T-helper 1 cell treated with Interleukin-12 subunit alpha and Interleukin-12 subunit beta and Interleukin-4 antibody, amounts not matched to agents 30 ng/mL and 1 ng/mL, for 36 hours (primary cell): ENCODE data around the gene LRRC75B. TPM values are rescaled to one million over a fixed set of nuclear protein-coding genes. Genes with fewer than 3 reads are reported as not detected.

Experiments used
- intact Hi-C: fragments of 100-400 bp; cut with micrococcal nuclease; formaldehyde crosslinking; loops from one replicate; pipeline ENCODE4 v1.15.1; 2024
- total RNA-seq: library from RNA; stranded (reverse); gene quantifications from 2 replicates; pipeline ENCODE4 v1.2.3, GENCODE V29; 2022

LRRC75B gene
- total RNA-seq, 1 donor from 2014 or later: 1.8 TPM

DNA sequence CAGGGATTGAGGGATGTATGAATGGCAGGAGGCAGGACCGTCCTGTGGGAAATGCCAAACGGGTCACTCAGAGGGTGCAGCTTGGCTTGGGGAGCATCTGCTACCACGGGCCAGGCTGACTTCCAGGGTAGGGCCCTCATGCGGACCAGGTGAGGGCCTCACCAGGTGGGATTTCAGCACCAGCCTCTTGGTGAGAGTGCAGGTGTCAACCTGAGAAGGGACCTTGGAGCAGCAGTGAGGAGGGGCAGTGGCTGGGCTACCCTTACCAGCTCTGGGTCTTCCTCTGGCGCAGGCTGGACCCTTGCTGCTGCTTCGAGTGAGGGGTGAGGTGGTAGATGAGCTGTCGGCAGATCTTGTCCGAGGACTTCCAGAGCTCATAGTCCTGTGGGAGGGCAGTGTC is 4.9 kb downstream of the LRRC75B start:
- intact Hi-C loops: loop anchor here (10.0 kb wide), 1 partner anchor 63 kb away; no protein-coding TSS in a partner anchor

DNA sequence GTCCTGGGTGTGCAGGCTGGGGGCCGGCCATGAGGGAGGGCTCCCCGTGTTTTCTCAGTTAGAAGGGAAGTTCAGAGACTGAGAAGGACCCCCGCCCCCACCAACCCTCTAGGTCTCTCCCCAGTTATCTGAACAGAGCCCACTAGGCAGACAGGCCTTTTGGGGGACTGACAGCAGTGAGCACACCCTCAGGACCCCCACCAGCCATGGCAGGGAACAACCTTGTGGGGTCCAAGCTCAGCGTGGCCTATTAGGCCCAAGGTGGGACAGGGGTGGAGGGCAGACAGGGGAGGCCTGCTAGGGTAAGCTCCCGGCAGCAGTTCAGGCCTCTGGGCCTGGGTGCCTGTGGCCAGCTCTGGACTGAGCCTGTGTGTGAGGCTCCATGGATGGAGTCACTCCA is 5.6 kb downstream of the LRRC75B start:
- intact Hi-C loops: loop anchor here (10.0 kb wide), 1 partner anchor 62 kb away; no protein-coding TSS in a partner anchor

DNA sequence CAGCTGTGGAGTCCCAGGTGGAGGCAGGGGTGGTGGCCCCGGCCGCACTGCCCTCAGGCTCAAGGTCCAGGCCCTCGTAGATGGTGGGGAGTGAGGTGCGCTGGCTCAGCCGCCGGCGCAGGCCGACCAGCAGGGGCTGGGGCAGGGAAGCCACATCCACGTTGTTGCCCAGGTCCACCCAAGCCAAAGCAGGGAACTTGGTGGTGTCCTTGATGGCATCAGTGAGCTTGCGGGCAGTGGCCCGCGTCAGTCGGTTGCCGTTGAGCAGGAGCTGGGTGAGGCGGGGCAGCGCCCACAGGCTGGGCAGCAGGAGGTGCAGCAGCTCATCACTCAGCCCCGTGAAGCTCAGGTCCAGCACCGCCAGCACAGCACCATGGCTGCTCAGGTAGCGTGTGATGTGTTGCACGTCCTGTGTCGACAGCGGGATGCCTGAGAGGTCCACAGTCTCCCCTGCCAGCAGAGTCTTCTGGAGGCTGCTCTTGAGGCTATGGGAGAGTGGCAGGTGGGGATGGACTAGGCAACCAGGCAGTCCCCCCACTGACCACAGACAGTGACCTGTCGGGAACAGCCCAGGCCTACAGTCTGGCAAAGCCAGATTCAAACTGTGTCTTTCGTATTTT is 6.8 kb downstream of the LRRC75B start:
- intact Hi-C loops: loop anchor here (10.0 kb wide), 1 partner anchor 61 kb away; no protein-coding TSS in a partner anchor

DNA sequence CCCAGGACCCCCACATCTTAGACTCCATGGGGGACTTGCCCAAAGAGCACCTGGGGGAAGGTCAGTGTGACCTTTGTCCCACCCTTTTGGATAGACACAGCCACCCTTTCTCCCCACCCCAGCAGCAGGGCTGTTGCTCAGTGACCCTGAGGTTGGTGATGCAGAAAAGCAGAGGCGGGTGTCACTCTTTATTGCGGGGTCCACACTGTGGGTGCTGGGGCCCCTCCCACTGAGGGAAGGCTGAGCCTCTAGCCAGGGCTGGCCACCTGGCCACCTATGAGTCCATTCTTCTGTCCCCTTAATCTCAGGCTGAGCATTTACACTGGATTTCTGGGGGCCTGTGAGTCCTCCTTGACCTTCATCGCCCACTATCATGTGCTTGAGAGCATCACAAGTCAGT is 7.4 kb downstream of the LRRC75B start:
- intact Hi-C loops: loop anchor here (10.0 kb wide), 1 partner anchor 61 kb away; no protein-coding TSS in a partner anchor

DNA sequence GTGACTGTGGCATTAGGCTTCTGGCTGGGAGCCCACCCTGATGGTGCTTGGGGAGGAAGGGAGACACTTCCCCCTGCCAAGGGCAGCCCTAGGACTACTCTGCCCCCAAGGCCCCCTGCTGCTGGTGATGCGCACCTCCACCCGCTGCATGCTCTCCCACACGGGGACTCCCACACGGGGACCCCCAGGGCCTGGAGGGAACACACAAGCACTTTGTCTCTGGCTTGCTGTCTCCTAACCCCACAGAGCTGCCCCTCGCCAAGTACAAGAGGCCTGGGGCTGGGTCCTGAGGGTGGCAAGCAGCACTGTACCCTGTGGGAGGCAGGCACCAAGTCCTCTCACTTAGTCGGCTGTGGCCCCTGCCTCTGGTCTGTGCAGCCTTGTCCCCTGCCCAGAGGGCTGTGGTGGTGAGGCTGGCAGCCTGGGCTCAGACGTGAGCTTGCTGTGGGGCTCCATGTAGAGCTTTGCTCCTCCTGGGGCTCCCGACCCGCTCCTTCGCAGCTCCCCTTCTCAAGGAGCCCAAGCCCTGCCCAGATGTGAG is 7.9 kb downstream of the LRRC75B start:
- intact Hi-C loops: loop anchor here (10.0 kb wide), 1 partner anchor 60 kb away; no protein-coding TSS in a partner anchor

DNA sequence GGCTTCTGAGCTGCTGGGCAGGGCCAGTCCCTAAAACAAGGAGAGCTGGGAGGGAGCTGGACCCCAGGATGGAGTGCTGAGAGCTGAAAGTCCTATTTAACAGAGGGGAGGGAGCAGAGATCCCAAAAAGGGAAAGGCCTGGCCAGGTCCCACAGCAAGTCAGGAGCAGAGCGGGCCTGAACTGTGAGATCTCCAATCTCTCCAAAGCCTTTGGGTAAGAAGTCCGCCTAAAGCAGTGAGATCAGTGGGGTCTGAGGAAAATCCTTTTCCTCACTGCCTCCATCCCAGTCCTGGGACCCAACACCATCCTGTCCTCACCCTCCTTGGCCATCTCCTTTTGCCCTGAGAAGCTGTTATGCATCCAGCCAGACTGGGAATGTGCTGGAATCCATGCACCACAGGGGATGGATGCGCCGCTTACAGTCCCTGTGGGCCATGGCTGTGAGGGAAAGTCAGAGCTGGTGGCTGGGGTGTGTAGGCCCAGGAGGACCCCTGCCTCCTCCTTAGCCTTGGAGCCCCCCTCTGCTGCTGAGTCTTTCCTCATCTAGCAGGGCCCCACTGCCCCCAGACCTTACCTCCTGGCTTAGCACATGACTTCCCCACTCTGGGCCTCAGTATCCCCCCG is 8.6 kb downstream of the LRRC75B start:
- intact Hi-C loops: loop anchor here (10.0 kb wide), 1 partner anchor 59 kb away; no protein-coding TSS in a partner anchor

DNA sequence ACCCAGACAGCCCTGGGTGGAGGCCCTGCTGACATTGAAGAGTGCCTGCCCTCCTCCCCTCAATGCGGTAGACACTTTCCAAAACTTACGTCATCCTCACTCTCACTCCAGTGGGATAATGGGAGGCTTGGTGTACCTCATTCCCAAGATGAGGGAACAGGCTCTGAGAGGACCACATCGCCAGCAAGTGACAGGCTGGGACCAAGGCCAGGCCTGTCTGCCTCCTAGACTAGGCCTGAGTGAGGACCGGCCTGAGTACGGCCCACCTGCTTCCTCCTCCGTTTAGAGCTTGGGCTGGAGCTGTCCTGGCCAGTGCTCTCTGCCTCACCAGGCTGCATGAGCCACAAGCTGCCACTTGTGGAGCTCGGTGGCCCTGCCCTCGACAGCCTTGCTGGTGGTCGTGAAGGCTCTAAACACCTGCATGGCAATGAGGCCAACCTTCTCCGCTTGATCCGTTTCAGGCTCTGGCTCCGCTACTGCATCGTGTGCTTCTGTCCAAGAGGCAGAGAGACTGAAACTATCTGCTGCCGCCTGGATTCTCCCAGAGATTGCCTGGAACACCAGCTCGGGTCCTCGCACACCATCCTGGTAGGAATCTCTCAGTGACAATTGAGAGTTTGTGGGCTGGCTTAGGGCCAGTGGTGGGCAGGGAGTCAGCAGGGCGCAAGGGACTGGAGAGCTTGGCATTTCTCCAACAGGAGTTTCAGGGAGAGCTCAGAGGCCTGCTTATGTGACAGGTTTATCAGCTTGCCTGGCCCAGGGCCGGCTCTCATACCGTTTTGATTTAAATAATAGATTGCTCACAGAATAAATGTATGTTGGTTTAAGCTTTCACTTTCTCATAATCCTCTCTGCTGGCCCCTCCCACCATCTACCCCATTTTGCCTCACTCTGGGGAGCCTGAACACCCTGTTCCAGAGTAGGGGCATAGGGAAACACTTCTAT is 9.4 kb downstream of the LRRC75B start:
- intact Hi-C loops: loop anchor here (10.0 kb wide), 1 partner anchor 59 kb away; no protein-coding TSS in a partner anchor

DNA sequence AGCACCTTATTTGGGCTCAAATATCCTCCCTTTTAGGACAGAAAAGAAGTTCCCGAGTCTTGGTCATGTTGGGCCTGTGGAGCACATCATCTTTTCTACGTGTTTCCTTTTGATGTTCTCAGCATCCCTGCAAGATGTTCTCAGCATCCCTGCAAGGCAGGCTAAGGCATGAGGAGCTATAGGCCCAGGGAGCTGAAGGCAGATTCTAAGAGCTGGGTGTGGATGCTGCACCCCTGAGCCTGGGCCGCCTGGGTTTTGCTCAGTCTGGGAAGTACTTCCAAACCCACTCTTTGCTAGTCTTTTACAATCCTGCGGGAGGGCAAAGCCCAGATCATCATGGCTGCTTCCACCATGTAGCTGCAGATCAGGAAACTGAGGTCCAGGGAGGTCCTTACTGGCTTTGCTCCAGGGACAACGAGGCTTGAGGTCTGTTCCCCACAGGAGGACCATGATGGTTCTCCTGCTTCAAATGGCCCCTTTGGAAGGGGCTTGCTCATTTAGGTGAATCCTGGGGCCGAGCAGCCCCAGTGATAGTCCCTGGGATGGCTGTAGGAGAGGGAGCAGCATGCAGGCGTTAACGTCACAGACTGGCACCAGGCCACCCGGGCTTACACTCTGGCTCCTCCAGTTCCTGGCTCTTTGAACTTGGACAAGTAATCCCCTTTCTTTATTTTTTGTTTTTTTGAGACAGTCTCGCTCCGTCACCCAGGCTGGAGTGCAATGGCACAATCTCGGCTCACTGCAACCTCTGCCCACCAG is 10.6 kb downstream of the LRRC75B start:
- intact Hi-C loops: loop anchor here (10.0 kb wide), 1 partner anchor 57 kb away; no protein-coding TSS in a partner anchor

DNA sequence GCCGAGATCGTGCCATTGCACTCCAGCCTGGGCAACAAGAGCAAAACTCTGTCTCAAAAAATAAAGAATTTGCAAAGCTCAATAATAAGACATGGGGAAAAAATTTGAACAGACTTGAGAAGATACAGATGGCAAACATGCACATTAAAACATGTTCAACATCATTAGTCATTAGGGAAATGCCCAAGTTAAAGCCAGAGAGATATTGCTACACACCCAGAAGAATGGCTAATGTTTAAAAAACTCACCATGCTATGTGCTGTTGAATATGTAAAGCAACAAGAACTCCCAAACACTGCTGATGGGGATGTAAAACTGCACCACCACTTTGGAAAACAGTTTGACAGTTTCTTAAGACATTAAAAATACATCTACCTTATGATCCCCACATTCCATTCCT is 12.6 kb downstream of the LRRC75B start:
- intact Hi-C loops: loop anchor here (10.0 kb wide), 1 partner anchor 55 kb away; no protein-coding TSS in a partner anchor

DNA sequence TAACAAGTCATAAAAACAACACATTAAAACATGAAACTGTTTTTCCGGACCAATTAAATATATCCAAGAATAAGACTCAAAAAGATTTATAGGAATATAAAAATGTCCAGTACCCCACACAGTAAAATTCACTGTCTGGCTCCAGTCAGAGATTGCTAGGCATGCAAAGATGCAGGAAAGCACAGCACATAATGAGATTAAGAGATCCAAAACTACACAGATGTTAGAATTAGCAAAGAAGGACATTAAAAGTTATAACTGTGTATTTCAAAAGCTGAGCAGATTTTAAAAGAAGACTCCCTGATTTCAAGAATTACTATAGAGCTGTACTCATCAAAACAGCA is 13.6 kb downstream of the LRRC75B start:
- intact Hi-C loops: no loop called here

DNA sequence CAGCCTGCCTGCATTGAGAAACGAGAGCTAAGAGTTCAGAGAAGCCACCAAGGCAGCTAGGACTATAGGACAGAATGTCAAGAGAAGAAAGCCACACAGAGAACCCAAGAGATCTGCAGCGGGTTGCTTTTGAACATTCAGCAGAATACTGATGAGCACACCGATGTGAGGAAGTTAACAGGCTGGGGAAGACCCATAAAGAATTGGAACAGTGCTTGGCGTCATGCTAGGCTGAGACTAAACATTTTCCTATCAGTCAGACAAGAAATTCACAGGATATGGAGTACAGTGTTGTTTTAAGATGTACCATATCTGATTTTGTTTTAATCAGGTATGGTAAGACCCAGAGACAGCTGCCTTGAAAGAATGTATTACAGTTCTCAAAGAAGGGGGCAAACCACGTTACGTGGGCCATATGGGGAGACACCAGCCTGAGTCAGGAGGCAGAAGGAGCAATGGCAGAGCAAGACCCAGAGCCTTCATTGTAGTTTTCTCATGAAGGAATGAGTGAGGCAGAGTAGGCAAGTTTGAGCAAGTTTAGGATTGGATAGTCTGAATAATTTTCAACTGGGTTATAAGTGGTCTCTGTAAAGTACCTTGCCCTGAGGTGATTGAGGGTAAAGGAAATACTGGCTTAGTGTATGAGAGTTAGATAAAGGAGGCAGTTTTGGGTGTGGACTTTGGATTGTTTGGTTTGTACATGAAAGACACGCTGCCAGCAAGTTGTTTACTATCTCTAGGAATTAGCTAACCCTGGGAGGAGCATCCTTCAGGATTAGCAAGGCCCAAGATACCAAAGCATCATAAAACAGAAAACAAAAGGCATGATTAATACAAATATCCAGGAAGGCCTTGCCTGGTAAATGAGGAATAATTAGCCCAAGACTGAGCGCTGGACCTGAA is 14.3 kb downstream of the LRRC75B start:
- intact Hi-C loops: no loop called here

DNA sequence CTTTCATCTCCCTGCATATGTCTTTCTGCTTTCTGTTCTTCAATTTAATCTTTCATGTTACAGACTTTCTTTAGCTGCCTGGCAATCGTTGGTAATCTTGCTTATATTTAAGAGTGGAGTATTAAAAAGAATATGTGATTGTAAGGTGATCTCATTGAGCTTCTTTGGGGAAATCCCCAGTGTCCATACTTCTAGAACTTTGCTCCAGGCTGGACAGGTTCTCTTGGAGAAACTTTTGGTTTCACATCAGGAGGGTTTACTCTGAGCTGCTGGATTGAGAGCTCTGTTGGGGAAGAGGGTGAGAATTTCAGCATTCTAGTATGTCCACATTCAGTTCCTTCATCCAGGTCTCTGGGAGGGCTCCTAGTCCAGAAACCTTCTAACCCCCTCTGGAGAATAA is 16.1 kb downstream of the LRRC75B start:
- intact Hi-C loops: no loop called here

DNA sequence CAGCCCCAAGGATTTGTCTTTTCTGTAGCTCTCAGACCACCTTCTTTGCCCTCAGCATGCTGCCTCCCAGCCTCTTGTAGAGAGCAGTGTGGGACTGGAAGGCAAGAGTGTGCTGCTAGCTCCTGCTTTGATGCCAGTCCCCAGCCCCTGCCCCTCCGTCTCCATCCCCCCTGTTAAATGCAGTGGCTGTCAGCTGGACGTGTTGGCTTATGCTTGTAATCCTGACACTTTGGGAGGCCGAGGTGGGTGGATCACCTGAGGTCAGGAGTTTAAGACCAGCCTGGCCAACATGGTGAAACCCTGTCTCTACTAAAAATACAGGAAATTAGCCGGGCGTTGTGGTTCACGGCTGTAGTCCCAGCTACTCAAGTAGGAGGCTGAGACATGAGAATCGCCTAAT is 21.6 kb downstream of the LRRC75B start:
- intact Hi-C loops: no loop called here

DNA sequence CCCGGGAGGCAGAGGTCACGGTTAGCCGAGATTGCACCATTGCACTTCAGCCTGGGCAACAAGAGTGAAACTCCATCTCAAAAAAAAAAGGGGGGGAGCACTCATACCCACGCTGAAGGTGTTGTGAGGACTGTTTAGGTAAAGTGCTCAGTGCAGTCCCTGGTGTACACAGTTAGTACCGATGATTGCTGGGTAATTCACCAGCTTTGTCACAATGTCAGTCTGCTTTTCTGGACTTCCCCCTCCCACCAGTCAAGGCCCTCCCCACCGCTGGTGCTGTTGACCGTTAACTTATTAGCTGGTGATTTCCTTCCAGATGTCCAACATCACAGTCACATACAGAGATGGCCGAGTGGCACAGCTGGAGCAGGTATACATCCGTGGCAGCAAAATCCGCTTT is 25.2 kb downstream of the LRRC75B start:
- intact Hi-C loops: no loop called here

DNA sequence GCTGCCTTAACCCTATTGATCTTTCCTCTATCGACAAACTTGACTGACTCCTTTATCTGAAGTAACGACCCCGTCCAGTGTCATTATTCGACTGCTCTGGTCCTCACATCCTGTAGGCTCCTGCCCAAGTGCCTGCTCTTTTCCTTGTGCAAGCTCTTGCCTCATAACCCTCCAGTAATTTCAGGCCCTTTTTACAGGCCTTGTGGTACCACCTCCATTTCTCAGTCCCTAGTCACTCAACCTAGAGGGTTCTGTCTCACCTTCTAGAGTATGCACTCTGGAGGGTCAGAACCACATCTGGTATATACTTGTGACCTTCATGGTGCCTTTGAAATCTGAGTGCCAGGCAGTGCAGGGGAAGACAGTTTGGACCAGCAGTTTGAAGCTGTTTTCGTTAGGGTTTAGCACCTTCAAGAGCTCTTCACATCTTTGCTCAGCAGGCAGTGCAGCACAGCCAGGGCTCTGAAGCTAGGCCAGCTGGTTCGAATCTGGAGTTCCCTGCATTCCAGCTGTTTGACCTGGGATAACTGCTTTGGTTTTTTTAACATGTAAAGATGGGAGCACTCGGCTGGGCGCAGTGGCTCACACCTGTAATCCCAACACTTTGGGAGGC is 25.9 kb downstream of the LRRC75B start:
- intact Hi-C loops: no loop called here

DNA sequence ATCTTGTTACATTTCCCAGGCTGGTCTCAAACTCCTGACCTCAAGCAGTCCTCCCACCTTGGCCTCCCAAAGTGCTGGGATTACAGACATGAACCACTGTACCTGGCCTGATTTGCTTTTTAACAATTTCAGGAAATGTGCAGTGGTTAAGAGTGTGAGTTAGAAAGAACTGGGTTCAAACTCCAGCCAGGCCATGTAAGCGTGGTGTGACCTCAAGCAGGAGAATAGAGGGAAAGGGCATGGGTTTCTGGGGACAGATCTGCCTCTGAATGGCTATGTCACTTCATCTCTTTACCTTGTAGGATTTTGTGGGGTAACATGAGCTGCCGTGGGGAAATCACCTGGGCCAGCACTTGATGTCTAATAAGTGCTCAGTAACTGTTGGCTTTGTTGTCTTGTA is 27.8 kb downstream of the LRRC75B start:
- intact Hi-C loops: no loop called here

DNA sequence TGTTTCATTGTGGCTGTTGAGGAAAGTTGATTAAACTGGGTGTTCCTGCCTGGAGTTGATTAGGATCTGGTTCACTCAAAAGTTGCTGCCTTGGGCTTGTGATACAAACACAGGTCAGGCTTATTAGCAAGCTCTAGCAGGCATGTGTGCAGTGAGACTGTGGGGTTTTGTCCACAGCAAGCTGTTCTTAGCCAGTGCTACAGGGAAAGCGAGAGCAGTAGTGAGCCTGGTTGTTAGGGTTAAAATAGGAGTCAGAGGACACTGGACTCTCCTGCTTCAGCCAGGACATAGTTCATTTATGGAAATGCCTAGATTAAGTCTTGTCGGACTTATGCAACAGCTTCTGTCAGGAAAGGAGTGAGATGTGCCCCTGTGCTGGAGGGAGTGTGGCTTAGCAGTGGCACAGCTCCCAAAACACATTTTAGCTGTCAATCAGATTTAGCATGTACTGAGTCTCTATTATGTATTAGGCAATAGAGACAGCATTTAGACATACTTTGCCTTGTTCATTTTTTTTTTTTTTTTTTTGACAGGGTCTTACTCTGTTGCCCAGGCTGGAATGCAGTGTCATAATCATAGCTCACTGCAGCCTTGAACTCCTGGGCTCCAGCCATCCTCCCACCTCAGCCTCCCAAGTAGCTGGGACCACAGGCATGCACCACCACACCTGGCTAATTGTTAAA is 28.4 kb downstream of the LRRC75B start:
- intact Hi-C loops: no loop called here

DNA sequence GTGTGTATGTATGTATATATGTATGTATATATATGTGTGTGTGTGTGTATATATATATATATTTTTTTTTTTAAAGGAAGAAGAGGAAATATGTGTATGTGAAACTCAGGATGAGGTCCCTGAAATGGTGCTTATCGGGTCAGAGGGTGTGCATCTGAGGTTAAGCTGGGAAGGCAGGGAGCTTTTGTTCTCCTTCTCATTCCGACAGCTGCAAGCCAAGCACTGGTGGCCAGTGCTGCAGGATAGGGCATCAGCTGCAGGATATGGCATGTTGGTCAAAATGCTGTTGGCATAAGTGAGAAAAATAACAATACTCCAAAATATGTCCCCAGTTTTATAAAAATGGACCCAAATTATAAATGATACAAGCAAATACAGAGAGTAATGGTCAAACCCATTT is 29.6 kb downstream of the LRRC75B start:
- intact Hi-C loops: no loop called here

DNA sequence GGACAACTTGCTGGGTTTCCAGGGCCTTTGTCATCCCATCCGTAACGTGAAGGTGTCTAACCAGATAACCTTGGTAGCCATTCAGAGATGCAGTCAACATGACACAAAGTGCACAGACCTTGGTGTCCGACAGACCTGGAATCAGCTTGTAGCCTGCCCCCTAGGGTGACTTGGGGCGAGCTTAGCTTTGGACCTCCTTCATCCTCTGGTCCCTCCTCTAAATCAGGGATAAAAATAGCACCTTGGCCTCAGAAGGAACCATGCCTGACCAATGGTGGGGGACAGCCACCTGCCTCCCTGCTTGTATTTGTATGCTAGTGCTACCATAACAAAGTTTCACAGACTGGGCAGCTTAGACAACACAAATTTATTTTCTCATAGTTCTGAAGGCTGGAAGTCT is 33.4 kb downstream of the LRRC75B start:
- intact Hi-C loops: loop anchor here (1.0 to 5.0 kb wide), 4 partner anchors 11 to 792 kb away; partner anchors contain the start of genes CHCHD10, SGSM1 and SLC2A11
